ENCODE measurements around the gene P3H2.

- no peak for TF ChIP-seq POLR2A (IDR thresholded peaks at IDR 0.05; ENCODE audit: borderline replicate concordance, extremely low read depth, insufficient read depth, insufficient read length)
- TF ChIP-seq EZH2 (IDR thresholded peaks at IDR 0.05): no peak
- TF ChIP-seq ZBTB33 (IDR thresholded peaks at IDR 0.05; ENCODE audit: extremely low read depth, insufficient replicate concordance, low read length): no peak
- TF ChIP-seq RAD21 (IDR thresholded peaks at IDR 0.05; ENCODE audit: low read depth): no peak
- TF ChIP-seq CTCF (IDR thresholded peaks at IDR 0.05 in 2 of 3, conservative IDR thresholded peaks at IDR 0.05 in 1 of 3; ENCODE audit: borderline replicate concordance in 1 of 3, insufficient read depth in 1 of 3, low read depth in 2 of 3, low read length in 2 of 3): no peak
- no peak for TF ChIP-seq SIN3A (IDR thresholded peaks at IDR 0.05; ENCODE audit: low read depth)
Measured at GRCh38 chr3:190000187-190000860, 120.4 kb downstream of the P3H2 start.

Measured in HCT116 (cell line).